Right renal pelvis (tissue), 4 donors: ENCODE data around the gene PBX4. TPM values are rescaled to one million over a fixed set of nuclear protein-coding genes. Genes with fewer than 3 reads are reported as not detected.

Source experiments
- DNase-seq, 4 donors: peaks; one replicate each; pipeline ENCODE4 v3.0.0-alpha.2; 2013; ENCODE audit warnings: low read depth in 4 of 4, low spot score in 3 of 4, missing footprints in 1 of 4
- polyA plus RNA-seq, 4 donors: library from polyadenylated mRNA; unstranded; fragments of 120-200 nt; gene quantifications; one replicate each; pipeline ENCODE4 v1.2.1, GENCODE V29; 2013; ENCODE audit not compliant: insufficient read length in 4 of 4

PBX4 gene
- polyA plus RNA-seq, 4 donors = 3.0 to 4.4 (median 3.8) TPM

GRCh38 chr19:19541616-19542015 lies 76.9 kb downstream of the PBX4 start:
- DNase-seq = no peak

GRCh38 chr19:19540715-19541515 lies 77.6 kb downstream of the PBX4 start:
- no peak for DNase-seq

DNA sequence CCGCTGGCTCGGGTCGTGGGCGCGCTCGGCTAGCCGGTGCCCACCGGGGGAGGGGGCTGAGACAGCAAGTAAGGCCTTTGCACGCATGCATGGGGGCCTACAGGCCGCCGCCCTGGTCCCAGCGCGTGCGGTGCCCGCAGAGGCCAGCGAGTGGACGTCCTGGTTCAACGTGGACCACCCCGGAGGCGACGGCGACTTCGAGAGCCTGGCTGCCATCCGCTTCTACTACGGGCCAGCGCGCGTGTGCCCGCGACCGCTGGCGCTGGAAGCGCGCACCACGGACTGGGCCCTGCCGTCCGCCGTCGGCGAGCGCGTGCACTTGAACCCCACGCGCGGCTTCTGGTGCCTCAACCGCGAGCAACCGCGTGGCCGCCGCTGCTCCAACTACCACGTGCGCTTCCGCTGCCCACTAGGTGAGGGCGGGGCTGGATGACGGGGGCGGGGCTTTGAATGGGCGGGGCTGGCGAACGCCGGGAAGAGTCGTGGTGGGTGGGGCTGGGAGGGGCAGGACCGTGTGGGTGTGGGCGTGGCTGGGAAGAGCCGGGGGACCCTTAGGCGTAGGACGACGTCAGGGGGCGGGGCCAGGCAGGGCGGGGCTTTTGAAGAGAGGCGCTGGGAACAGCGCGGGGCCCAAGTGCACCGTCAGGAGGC lies 78.3 kb downstream of the PBX4 start:
- DNase-seq = no peak

DNA sequence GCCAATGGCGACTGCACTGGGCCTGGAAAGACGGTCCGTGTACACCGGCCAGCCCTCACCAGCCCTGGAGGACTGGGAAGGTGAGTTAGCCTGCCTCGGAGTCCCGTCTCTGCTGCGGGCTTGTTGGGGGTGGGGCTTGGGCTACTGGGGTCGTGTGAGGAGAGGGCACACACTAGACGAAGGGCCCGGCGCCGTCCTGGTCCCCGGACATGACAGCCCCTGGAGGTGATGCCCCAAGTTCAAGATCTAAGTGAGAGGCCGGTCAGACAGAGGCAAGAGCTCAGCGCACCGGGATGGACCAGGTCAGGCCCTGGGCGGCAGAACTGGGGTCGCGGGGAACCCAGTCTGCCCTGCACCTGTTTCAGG lies 78.8 kb downstream of the PBX4 start:
- DNase-seq = no peak

DNA sequence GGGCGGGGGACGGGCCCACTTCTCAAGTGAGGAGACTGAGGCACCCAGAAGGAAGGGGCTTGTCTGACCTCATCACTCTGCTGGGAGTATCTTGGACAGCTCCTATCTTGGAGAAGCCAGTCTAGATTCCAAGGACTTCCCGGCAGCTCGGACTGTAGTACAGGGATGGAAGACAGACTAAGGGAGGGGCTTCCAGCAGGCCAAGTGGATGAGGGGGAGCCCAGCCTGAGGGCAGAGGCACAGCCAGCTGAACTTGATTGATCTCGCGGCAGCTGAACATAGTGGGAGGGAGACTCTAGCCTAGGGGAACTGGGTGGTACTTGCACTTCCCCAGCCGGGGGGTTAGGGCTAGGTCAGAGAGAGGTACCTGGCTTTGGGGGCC lies 79.7 kb downstream of the PBX4 start:
- no peak for DNase-seq

DNA sequence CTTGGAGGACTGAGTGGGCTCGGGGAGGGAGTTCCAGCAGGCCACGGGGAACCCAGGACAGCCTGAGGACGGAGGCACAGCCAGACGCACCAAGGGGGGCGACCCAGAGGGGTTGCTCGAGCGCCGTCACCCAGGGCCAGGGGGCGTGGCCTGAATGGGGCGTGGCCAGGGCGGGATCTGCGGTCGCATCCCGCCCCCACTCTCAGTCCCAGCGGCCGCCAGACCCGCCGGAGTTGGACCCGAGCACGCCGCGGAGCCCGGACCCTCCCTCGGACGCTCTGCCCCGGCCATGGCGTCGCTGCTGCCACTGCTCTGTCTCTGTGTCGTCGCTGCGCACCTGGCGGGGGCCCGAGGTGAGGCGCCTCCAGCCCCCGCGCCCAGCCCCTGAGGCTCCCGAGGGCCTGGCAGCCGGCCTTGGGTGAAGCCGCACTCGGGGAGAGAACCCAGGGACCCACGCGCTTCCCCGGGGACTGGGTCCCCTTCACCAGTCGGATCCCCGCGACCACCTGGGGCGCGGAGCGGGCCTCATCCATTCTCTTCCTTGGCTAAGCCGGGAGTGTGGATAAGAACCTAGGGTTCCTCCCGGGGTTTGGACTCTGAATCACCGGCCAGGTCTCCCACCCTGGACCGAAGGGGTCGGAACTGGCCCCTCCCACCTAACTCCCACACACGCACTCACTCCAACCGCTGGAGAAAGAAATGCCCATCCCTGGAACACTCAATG lies 80.3 kb downstream of the PBX4 start, which contains the start of gene CILP2:
Gene CILP2 (plus strand): TSS at position 205 of the 724 bp plus-strand sequence. CDS start 85 bp downstream, at position 290.
- no peak for DNase-seq

DNA sequence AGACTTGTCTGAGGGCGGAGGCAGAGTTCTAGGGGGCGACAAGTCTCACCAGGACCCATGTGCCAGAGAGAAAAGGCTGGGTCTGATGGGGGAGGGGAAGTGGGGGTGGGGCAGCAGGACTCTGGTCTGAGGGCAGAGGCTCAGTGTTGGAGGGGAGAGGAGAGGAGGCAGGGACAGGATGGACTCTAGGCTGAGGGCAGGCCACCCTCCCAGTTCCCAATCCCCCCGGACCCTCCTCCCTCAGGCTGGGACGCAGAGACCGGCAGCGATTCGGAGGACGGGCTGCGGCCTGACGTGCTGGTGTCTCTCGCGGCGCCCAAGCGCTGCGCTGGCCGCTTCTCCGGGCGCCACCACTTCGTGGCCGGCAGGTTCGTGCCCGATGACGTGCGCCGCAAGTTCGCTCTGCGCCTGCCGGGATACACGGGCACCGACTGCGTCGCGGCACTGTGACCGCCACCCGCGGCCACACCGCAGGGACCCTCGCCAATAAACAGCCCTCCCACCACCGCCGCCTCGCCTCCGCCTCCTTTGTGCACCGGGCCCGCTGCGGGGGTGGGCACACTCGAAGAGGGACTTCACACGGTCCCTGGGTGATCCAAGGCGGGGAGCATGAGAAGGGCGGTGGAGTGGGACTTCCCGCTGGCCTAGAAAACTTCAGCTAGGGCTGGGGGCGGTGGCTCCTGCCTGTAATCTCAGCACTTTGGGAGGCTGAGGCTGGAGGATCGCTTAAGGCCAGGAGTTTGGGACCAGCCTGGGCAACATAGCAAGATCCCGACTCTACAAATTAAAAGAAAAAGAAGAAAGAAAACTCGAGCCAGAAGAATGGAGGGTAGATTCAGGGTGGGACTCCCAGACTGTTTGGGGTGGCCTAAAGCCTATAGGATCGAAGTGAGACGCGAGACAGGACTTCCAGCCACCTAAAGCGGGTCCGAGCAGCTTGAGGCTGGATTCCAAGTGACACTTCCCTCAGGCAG lies 81.1 kb downstream of the PBX4 start:
- no peak for DNase-seq

- no peak for DNase-seq
These were observed 82.9 kb downstream of the PBX4 start for GRCh38 chr19:19535311-19536191.

DNA sequence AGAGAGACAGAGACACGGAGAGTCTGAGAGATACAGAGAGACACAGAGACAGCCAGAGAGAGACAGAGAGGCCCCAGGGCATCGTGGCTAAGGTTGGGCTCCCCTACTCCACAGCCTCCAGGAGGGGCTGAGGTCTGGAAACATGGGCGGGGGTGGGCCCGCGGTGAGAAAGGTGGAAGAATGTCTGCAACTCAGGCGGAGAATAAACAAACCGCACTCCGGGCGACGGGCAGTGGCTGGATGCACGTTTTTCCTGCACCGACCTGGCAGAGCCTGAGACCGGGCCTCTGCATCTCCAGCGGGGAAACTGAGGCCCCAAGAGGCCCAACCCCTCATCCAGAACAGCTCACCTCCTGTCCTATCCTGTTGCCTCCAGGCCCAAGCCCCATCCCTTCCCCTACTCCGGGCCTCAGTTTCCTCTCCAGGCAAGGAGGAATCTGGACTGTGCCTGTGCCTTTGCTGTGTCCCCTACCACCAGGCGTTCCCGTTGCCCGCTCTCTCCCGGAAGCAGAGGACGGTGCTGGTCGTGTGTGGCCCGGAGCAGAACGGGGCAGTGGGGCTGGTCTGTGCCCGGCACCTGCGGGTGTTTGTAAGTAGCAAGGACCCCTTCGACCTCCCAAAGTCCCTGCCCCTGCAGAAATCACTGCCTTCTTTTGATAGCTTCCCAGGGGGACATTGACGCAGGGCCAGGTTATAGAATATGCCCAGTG lies 83.8 kb downstream of the PBX4 start:
- DNase-seq = no peak

- DNase-seq = no peak
These were observed 84.6 kb downstream of the PBX4 start for GRCh38 chr19:19533841-19534240.

DNA sequence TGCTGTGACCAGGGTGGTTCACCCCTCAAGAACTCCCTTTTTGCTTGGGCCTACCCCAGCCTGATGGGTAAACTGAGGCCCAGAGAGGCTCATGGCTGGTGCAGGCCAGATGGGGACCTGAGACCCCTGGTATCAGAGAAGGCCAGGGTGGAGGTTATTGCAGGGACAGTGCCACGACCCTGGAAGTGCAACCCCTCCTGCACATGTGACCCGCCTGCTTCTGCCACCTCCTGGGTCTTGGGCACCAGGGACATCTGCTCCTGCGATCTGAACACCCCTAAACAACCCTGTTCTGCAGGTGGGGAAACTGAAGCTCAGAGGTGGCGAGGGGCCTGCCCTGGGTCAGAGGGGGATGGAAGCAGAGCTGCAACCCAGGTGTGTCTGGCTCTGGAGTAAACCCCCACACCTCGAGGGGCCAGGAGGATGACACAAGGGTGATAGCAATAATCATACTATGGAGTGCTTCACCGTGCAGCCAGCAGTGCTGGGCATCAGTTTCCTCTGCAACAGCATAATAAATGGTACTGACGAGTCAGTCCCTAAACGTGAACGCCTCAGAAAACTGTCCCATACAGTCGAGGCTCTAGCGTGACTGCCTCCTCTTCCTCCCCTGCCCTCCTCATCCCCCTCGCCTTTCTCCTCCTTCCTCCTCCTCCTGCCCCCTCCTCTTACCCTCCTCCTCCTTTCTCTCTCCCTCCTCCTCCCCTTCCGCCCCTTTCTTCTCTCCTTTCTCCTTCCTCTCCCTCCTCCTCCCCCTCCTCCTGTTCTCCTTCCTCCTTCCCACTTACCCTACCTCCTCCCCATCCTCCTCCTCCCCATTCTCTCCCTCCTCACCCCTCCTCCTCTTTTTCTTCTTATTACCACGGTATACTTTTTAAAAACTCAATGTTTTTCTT lies 85.4 kb downstream of the PBX4 start:
- DNase-seq = no peak

- DNase-seq = peak in 3 of 4 donors; percentile 46 to 74 (median 62)
These were observed 86.3 kb downstream of the PBX4 start for GRCh38 chr19:19531951-19532805.

DNA sequence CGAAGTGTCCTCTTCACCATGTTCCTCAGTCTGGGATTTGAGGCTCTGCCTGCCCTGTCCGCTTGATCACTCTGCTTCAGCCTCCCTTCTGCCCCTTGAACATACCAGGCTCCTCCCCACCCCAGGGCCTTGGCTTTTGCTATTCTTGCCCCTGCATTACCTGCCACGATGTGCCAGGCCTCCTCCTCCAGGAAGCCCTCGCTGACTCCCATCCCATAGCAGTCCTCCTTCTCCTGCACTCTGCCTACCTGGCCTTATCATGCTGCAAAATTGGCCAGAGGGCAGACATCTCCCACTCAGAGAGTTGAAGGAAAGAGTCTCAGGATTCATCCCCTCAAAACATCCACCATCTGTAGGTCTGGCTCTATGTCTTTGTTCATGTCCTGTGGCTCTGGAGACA lies 87.6 kb downstream of the PBX4 start:
- DNase-seq = no peak

- DNase-seq = no peak
These were observed 88.1 kb downstream of the PBX4 start for GRCh38 chr19:19530423-19530804.

DNA sequence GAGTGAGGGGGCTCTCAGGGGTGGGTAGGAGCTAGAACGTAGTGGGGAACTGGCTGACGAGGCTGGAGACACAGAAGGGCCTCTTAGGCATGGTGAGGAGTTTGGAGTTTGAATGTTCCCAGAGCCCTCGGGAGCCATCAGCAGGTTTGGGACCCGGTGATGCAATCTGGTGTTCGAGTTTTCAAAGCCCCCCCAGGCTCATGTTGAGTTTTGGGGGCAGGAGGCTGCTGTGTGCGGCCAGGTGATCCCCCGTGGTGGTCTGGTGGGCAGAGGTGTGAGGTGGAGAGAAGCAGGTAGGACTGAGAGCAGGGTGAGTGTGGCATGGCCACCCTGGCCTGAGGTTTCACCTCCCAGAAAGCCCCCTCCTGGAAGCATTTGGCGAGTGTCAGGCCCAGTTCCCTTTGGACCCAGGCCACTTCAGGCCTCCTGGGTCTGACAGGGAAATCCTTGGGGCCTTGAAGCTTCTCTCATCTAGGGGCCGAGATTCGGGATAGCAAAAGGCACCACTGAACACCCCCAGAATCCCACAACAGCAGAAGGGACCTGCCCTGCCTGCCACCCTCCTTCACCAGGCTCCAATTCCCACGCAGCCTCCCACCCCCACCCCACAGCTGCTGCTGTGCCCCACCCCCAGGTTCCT lies 88.6 kb downstream of the PBX4 start:
- no peak for DNase-seq

- no peak for DNase-seq
These were observed 89.6 kb downstream of the PBX4 start, which contains the start of gene YJEFN3 for GRCh38 chr19:19528721-19529490. YJEFN3 (plus strand) TSS chr19:19528911; CDS start chr19:19528933, 22 bp downstream.
